Prostate gland (tissue), 2 donors: ENCODE results near the gene AGFG1. TPM values are rescaled to one million over a fixed set of nuclear protein-coding genes. Genes with fewer than 3 reads are reported as not detected.

ENCODE experiments used
- DNase-seq: peaks from one replicate; pipeline ENCODE4 v3.0.0-alpha.2; 2019; ENCODE audit warnings: low spot score
- H3K27ac ChIP-seq, 2 donors: fragments of 200-600 bp; sonication (generic); 2 replicates each; pipeline ENCODE4 v1.5.1; 2017 to 2019
- H3K27me3 ChIP-seq: fragments of 200-600 bp; sonication (generic); replicated peaks from 2 replicates; pipeline ENCODE4 v1.5.1; 2019; ENCODE audit not compliant: insufficient read depth
- H3K36me3 ChIP-seq, 2 donors: fragments of 200-600 bp; sonication (generic); 1 replicate in 1 of 2; 2 replicates in 1 of 2; pipeline versions ENCODE4 v1.5.1 to v1.8.1; 2017 to 2019
- H3K4me1 ChIP-seq: fragments of 200-600 bp; sonication (generic); replicated peaks from 2 replicates; pipeline ENCODE4 v1.5.1; 2019
- H3K4me3 ChIP-seq, 2 donors: fragments of 200-600 bp; sonication (generic); 2 replicates each; pipeline ENCODE4 v1.5.1; 2017 to 2019
- H3K9me3 ChIP-seq: fragments of 200-600 bp; sonication (generic); 2 replicates; pipeline ENCODE4 v1.5.1; 2017
- POLR2A ChIP-seq: fragments of 450-650 bp; IDR thresholded peaks from one replicate; pipeline ENCODE4 v1.6.1; 2016; ENCODE audit warnings: antibody characterized with exemption, mild to moderate bottlenecking
- POLR2AphosphoS5 ChIP-seq: sonication (generic); formaldehyde crosslinking; IDR thresholded peaks from one replicate; pipeline ENCODE4 v1.6.1; 2017; ENCODE audit warnings: antibody characterized with exemption
- WGBS: methylation state at CpG from one replicate; pipeline ENCODE4 v1.1.5; 2018; 5-methylcytosine and 5-hydroxymethylcytosine counted together
- intact Hi-C: fragments of 100-400 bp; cut with DNase I; formaldehyde crosslinking; loops from one replicate; pipeline ENCODE4 v1.14.2; 2022
- total RNA-seq, 2 donors: library from RNA; depleted of rRNA; stranded (reverse); fragments of >200 nt; gene quantifications; one replicate each; pipeline ENCODE4 v1.1.0, GENCODE V29; 2016
- TF ChIP-seq, protein P1 (sequence below), 4 experiments: fragments of 200-600 bp in 2 of 4; fragments of 450-650 bp in 2 of 4; sonication (generic) in 2 of 4; IDR thresholded peaks; 1 replicate in 3 of 4; 2 replicates in 1 of 4; pipeline ENCODE4 v1.5.1; 2016 to 2019; ENCODE audit warnings: antibody characterized with exemption in 4 of 4, mild to moderate bottlenecking in 2 of 4, moderate library complexity in 2 of 4

The AGFG1 gene
- total RNA-seq, 2 donors from 2014 or later, result 40.3 to 73.7 TPM

DNA sequence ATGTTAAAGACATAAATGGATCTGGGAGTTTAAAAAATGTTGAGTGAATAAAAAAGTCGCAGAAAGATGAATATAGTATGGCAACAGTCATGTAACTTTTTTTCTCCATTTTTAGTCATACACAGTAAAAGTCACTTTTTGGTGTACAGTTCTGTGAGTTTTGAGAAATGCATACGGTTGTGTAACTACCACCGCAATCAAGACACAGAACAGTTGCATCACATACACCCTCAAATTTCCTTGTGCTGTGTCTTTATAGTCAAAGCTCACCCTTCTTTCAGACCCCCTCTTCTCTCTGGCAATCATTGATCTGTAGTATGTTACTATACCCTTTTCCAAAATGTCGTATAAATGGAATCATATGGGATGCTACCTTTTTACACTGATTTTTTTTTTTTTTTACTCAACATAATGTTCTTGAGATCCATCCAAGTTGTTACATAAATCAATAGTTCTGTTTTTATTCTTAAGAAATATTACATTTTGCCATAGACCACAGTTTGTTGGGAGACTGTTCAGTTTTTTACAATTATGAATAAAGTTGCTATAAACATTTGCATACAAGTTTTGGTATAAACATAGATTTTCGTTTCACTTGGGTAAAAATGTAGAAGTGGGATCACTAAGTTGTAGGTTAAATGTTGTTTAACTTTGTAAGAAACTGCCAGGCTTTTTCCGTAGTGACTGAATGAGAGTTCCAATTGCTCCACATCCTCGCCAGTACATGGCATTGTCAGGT is 35.4 kb upstream of the AGFG1 start:
- H3K27ac ChIP-seq, result no peak overlapping the region
- 79% methylated on average over 7 of the region's 7 CpGs for WGBS
- no peaks in the 10 kb centered on the region for H3K36me3 ChIP-seq
- no peak overlapping the region for H3K4me3 ChIP-seq
- no peaks in the 10 kb centered on the region for H3K4me1 ChIP-seq
- intact Hi-C loops, result no loop called here
- DNase-seq, result no peak
- no peaks in the 10 kb centered on the region for H3K27me3 ChIP-seq
- no peaks in the 10 kb centered on the region for H3K9me3 ChIP-seq
- TF ChIP-seq, protein P1, sequence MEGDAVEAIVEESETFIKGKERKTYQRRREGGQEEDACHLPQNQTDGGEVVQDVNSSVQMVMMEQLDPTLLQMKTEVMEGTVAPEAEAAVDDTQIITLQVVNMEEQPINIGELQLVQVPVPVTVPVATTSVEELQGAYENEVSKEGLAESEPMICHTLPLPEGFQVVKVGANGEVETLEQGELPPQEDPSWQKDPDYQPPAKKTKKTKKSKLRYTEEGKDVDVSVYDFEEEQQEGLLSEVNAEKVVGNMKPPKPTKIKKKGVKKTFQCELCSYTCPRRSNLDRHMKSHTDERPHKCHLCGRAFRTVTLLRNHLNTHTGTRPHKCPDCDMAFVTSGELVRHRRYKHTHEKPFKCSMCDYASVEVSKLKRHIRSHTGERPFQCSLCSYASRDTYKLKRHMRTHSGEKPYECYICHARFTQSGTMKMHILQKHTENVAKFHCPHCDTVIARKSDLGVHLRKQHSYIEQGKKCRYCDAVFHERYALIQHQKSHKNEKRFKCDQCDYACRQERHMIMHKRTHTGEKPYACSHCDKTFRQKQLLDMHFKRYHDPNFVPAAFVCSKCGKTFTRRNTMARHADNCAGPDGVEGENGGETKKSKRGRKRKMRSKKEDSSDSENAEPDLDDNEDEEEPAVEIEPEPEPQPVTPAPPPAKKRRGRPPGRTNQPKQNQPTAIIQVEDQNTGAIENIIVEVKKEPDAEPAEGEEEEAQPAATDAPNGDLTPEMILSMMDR (IDR thresholded peaks at IDR 0.05), result no peak
- TF ChIP-seq POLR2A (no peak), POLR2AphosphoS5 (no peak)

DNA sequence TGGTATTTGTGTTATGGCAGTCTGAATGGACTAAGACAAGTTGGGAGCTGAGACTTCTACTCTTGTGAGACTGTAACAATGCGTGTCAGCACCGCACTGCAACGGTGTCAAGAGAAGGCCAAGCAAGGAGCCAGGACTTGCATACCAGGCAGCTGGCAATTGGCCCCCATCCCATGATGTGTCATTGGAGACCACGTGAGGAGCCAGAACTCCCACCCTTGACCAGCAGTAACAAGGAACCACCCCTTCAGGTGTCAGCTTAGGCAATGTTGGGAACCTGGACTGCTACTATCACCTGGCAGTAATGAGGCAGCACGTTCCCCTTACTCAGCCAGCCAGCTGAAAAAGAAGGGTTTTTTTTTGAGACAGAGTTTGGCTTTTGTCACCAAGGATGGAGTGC is 32.7 kb upstream of the AGFG1 start:
- H3K27me3 ChIP-seq, result no peaks in the 10 kb centered on the region
- no peak overlapping the region for H3K27ac ChIP-seq
- H3K4me3 ChIP-seq, result no peak overlapping the region
- no peaks in the 10 kb centered on the region for H3K36me3 ChIP-seq
- no peak for TF ChIP-seq POLR2AphosphoS5
- no peak for TF ChIP-seq POLR2A
- TF ChIP-seq, protein P1 (IDR thresholded peaks at IDR 0.05), result no peak
- H3K9me3 ChIP-seq, result no peaks in the 10 kb centered on the region
- no peaks in the 10 kb centered on the region for H3K4me1 ChIP-seq
- WGBS, result 79% methylated on average over 5 of the region's 5 CpGs
- no peak for DNase-seq
- intact Hi-C loops, result no loop called here

DNA sequence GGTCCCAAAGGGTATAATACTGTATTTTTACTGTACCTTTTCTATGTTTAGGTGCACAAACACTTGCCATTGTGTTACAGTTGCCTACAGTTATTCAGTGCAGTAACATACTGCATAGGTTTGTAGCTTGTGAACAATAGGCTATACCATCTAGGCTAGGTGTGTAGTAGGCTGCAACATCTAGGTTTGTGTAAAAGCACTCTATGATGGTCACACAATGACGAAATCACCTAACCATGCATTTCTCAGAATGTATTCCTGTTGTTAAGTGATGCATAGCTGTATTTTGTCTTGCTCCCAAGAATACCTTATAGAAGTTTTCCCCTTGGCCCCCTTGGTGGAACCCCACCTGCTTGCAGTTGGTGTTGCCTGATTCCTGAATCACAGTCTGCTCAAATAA is 29.3 kb upstream of the AGFG1 start:
- Histone ChIP-seq H3K36me3 (no peaks in the 10 kb centered on the region), H3K27me3 (no peaks in the 10 kb centered on the region), H3K4me3 (no peak overlapping the region), H3K4me1 (no peaks in the 10 kb centered on the region), H3K9me3 (no peaks in the 10 kb centered on the region), H3K27ac (no peak overlapping the region)
- no peak for DNase-seq
- intact Hi-C loops, result no loop called here
- TF ChIP-seq, protein P1 (IDR thresholded peaks at IDR 0.05), result no peak
- TF ChIP-seq POLR2AphosphoS5 (no peak), POLR2A (no peak)
- 91% methylated on average over 1 of the region's 1 CpG for WGBS

DNA sequence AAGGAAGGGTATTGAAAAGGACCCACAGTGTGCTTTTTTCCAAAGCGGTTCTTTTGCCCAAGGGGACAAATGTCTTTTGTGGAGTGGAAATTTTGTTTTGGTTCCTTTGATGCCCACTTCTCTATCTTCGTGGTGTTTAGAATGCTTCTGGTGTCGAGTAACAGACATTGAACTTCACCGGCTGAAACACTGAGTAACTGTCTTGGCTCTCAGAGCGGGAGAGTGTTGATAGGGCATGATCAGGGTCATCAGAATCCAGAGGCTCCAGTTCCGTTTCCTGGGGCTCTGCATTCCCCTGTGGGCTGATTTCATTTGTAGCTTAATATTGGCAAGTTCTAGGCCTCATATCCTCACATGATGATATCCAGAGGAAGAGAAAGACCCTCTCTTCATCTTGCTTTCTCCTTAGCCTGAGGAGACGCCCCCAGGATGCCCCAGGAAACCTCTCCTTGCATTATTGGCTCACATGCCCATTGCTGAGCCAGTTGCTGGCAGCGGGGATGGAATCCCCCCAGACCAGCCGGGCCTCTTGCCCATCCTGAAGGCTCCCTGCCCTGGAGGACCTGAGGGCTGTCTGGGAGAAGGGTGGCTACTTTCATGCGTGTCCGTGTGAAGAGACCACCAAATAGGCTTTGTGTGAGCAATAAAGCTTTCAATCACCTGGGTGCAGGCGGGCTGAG is 27.9 kb upstream of the AGFG1 start:
- Histone ChIP-seq H3K27ac (no peak overlapping the region), H3K4me1 (no peaks in the 10 kb centered on the region), H3K36me3 (no peaks in the 10 kb centered on the region), H3K4me3 (no peak overlapping the region), H3K9me3 (no peaks in the 10 kb centered on the region), H3K27me3 (no peaks in the 10 kb centered on the region)
- DNase-seq, result no peak
- TF ChIP-seq POLR2AphosphoS5, result no peak
- TF ChIP-seq POLR2A, result no peak
- TF ChIP-seq, protein P1 (IDR thresholded peaks at IDR 0.05), result no peak
- intact Hi-C loops, result no loop called here
- WGBS, result 57% methylated on average over 12 of the region's 12 CpGs

DNA sequence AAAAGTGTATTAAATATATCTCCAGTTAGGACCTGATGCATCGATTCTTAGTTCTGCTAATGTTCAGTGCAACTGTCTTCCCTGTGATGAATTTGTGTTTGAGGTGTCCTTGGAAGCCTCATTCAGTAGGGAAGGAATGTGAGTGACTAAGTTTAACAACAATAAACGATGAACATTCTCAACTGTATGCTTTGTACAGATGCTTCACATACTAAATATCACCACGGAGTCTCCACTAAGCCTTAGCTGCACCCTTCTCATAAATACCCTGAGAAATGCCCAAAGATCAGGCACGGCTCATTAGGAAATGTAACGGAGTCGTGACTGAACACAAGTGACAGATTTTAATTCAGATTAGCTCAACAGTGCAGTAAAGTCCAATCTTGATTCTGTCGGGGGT is 24.4 kb upstream of the AGFG1 start:
- H3K4me3 ChIP-seq, result no peak overlapping the region
- no peak for DNase-seq
- H3K27me3 ChIP-seq, result no peaks in the 10 kb centered on the region
- intact Hi-C loops, result no loop called here
- H3K27ac ChIP-seq, result no peak overlapping the region
- H3K9me3 ChIP-seq, result no peaks in the 10 kb centered on the region
- no peaks in the 10 kb centered on the region for H3K36me3 ChIP-seq
- 50% methylated on average over 7 of the region's 7 CpGs for WGBS
- no peaks in the 10 kb centered on the region for H3K4me1 ChIP-seq
- TF ChIP-seq POLR2A, result no peak
- TF ChIP-seq, protein P1 (IDR thresholded peaks at IDR 0.05), result no peak
- no peak for TF ChIP-seq POLR2AphosphoS5
